ENCODE measurements around the gene REP15.

DNA sequence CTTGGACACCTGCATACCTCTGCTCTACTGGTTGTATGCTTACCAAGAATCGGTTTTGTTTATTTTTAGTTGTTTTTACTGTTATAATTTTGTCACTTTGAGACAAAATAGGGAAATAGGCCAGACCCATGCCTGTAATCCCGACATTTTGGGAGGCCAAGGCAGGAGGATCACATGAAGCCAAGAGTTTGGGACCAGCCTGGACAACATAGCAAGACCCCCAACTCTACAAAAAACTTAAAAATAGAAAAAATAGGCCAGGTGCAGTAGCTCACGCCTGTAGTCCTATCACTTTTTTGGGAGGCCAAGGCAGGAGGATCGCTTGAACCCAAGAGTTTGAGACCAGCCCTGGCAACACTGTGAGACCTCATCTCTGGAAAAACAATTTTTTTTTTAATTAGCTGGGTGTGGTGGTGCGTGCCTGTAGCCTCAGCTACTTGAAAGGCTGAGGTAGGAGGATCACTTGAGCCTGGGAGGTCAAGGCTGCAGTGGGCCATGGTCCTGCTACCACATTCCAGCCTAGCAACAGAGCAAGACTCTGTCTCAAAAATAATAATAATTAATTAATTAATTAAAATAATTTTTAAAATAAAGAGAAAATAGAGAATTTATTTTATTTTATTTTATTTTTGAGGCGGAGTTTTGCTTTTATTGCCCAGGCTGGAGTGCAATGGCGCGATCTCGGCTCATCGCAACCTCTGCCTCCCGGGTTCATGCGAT is 13.1 kb downstream of the REP15 start:
- TF ChIP-seq, protein P1, sequence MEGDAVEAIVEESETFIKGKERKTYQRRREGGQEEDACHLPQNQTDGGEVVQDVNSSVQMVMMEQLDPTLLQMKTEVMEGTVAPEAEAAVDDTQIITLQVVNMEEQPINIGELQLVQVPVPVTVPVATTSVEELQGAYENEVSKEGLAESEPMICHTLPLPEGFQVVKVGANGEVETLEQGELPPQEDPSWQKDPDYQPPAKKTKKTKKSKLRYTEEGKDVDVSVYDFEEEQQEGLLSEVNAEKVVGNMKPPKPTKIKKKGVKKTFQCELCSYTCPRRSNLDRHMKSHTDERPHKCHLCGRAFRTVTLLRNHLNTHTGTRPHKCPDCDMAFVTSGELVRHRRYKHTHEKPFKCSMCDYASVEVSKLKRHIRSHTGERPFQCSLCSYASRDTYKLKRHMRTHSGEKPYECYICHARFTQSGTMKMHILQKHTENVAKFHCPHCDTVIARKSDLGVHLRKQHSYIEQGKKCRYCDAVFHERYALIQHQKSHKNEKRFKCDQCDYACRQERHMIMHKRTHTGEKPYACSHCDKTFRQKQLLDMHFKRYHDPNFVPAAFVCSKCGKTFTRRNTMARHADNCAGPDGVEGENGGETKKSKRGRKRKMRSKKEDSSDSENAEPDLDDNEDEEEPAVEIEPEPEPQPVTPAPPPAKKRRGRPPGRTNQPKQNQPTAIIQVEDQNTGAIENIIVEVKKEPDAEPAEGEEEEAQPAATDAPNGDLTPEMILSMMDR (IDR thresholded peaks at IDR 0.05) = no peak
- no peak for TF ChIP-seq POLR2A (IDR thresholded peaks at IDR 0.05)

Data from transverse colon (tissue), 3 donors.